GM12801 (cell line): ENCODE data around the gene RBM20.

Source experiments
- TF ChIP-seq, protein P1 (sequence below): IDR thresholded peaks from one replicate; pipeline ENCODE4 v1.5.1; 2011; ENCODE audit warnings: control low read depth; ENCODE audit not compliant: insufficient read length; ENCODE audit errors: extremely low read depth

Gene RBM20

DNA sequence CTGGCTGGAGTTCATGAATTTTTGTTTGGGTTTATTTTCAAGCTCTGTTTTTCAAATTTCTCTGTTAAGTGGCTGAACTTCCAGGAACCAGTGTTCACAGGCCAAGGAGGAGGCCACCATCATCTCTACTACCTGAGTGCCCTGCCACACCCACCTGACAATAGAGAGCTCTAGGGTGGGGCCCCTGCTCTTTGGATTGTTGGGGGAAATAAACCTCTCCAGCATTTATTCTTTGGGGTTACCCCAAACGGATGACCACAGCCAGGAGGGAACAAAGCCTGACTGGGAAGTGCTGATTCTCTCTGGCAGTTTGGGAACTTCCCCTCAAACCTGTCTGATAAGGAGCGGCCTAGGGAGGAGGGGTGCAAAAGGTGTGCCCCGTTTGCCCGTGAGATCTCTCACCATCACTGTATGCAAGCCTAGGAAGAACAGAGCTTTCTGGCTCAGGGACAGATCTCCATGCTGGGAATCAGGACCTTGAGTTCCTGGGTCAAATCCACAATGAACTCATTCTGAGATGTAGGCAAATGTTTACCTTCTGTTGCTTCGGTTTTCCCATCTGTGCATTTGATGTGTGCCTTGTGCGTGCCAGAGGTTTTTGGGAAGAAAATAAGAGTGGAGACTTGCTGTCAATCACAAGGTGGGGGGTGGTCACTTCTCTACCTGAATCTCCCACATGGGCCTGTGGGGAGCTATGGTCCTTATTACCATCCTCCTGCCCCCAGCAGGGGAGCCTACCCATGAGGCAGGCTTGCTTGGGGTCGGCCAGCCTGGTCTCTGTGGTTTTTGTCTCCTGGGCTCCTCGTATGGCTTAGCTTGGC, 199.9 kb downstream of the RBM20 start:
- TF ChIP-seq, protein P1, sequence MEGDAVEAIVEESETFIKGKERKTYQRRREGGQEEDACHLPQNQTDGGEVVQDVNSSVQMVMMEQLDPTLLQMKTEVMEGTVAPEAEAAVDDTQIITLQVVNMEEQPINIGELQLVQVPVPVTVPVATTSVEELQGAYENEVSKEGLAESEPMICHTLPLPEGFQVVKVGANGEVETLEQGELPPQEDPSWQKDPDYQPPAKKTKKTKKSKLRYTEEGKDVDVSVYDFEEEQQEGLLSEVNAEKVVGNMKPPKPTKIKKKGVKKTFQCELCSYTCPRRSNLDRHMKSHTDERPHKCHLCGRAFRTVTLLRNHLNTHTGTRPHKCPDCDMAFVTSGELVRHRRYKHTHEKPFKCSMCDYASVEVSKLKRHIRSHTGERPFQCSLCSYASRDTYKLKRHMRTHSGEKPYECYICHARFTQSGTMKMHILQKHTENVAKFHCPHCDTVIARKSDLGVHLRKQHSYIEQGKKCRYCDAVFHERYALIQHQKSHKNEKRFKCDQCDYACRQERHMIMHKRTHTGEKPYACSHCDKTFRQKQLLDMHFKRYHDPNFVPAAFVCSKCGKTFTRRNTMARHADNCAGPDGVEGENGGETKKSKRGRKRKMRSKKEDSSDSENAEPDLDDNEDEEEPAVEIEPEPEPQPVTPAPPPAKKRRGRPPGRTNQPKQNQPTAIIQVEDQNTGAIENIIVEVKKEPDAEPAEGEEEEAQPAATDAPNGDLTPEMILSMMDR, result no peak

DNA sequence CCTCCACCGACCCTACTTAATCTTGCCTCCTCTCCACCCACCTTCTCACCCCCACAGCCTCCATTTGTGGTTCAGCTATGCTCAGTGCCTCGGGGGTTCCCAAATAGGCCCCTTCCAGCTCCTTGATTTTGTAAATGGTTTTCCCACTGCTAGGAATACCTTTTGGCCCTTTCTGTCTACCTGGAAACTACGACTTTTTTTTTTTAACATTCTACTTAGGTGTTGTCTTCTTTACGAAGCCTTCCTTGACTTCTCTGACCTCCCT, 200.4 kb downstream of the RBM20 start:
- TF ChIP-seq, protein P1, result no peak

DNA sequence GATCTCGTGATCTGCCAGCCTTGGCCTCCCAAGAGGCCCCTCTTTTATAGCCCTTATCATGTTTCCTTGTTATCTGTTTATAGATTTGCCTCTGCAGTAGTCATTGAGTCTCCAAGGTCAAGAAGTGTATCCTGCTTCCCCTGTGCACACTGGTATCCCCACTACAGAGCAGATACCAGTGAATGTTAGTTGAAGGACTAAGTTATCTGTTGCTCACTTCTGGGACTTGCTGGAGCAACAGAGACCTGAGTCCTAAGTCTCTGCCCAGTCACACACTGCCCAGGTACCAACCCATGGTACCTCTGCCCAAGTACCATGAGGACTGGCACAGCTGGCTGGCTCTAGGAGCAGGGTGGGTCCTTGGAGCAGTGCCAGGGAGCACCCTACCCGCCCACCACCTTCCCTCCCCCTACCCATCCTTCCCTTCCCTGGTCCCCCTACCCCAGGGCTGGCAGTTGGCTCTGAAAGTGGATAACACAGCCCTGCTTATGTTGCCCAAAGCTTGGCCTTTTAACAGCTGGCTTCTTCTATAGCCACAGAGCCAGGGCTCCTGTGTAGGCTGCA, 201.1 kb downstream of the RBM20 start:
- TF ChIP-seq, protein P1, result no peak

DNA sequence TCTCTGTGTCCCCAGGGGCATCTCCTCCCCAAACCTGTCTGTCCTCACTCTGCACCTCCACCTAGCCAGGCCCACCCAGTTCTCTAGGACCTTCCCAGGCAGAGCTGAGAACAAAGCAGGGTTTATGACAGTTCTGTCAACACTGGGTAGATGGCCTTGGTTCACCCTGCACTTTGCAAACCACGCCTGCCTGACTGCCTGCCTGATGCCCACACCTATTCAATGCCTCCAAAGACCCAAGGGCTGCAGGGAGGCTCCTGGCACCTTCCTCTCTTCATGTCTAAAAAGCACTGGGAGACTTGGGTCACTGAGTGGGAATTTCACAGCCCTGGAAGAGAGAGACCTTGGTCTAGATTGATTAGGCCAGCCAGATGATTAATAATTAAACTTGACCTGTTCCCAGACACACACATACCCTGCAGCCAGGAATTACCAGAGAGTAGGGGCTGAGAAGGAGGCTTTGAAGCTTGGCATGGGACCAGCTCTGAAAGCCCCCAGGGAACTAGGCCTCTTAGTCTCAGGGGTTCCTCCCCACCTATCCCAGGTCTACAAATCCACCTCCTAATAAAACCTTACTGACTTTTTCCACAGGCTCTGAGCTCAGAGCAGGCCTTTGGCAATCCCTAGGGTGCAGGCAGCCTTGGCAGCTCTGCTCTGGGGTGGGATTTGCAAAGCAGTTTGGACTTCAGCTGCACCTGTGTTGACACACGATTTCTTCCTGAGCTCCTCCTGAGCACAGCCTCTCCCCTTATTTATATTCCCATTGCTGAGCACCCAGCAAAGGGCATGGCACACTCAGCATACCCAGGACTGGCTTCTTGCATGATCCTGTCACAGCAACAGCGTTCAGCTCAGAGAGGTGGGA, 201.9 kb downstream of the RBM20 start:
- TF ChIP-seq, protein P1, result no peak

DNA sequence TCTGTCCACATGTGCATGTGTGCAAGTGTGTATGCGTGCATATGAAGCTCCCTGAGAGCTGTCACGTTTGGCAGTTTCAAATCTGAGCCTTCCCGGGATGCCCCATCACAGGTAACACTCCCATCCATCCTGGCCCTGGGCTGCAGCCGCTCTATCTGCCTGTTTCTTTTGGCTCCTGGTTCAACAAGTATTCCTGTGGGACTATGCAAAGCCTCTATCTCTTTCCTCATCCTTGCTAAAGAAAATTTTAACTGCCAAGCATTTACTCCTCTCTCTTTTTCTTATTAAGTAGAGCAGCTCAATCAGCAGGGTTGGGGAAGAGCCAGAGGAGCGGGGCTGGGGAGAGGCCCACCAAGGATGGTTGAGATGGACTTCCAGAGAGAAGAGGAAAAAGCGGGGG, 203.2 kb downstream of the RBM20 start:
- TF ChIP-seq, protein P1, result no peak

DNA sequence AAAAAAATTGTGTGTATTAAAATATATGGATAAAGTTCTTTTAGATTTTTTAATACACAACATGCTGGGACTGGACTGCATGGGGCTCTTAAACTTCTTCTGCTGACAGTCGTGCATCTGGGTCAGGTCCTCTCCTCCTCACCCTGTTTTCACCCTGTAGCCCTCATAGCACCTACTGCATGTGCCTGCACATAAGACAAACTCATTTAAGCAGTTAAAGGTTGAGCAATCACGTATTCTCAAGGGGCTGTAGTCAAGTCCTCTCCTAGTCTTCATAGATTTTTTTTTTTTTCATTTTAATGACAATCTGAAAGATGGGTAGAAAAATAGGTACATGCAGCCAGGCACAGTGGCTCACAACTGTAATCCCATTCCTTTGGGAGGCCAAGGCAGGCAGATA, 204.0 kb downstream of the RBM20 start:
- TF ChIP-seq, protein P1, result no peak

DNA sequence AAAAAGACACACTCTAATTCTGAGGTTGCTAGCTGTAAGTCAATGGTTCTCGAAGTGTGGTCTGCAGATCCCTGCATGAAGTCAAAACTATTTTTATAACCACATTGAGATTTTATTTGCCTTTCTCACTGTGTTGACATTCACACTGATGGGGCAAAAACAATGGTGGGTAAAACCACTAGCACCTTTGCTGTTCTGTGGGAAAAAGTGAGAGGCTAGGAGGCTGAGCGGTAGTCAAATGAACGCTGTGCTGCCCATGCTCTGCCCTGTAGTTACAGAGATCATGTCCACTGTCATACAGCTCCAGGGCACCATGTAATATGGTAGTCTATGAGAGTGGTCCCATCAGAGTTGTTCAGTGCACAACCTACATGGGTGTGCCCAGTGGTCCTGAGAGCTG, 206.0 kb downstream of the RBM20 start:
- TF ChIP-seq, protein P1, result no peak
